ENCODE measurements around the gene SPARCL1. TPM values are rescaled to one million over a fixed set of nuclear protein-coding genes. Genes with fewer than 3 reads are reported as not detected.
A peak's percentile ranks its signal among the peaks of the same experiment; 100 is the strongest.

SPARCL1 gene
- polyA plus RNA-seq, 3 donors: not detected

DNA sequence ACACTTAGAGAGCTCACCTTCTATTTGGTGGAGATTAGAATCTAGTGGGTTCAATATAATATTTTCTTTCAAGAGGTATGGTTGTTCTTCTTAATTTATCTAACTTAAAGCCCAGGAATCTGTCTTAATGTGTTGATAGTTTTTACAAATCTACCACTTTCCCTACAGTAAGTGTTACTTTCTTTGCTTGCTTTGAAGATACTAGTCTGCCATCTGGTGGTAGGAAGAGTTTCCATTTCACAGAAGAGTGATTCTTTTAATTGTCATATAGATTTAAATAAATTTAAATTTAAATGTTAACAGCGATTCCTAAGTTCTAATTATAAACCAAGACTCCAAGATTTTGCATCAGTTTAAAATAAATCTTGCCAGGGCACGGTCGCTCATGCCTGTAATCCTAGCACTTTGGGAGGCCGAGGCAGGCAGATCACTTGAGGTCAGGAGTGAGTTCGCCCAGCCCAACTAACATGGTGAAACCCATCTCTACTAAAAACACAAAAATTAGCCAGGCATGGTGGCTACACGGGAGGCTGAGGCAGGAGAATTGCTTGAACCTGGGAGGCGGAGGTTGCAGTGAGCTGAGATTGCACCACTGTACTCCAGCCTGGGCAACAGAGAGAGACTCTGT is 63.3 kb downstream of the SPARCL1 start:
- Histone ChIP-seq H3K9ac (ENCODE audit: insufficient read depth, low read length, poor library complexity, severe bottlenecking) (no peak overlapping the region), H3K4me1 (ENCODE audit: control insufficient read depth in 1 of 2, insufficient read depth in 2 of 2, low read length in 2 of 2) (no peaks in the 10 kb centered on the region), H2AFZ (ENCODE audit: insufficient read depth, low read depth, low read length, poor library complexity, severe bottlenecking) (no peak overlapping the region), H3K79me2 (ENCODE audit: insufficient read depth, low read length) (no peaks in the 10 kb centered on the region), H3K9me3 (replicated peaks in 1 of 2; ENCODE audit: control insufficient read depth in 1 of 2, insufficient read depth in 1 of 2, low read length in 2 of 2) (no peaks in the 10 kb centered on the region), H3K27ac (ENCODE audit: low read depth in 1 of 2, low read length in 2 of 2) (no peak overlapping the region), H4K20me1 (ENCODE audit: insufficient read depth, low read length) (no peaks in the 10 kb centered on the region), H3K4me3 (replicated peaks in 1 of 3; ENCODE audit: low read depth in 2 of 3, low read length in 3 of 3) (no peak overlapping the region), H3K4me2 (replicated peaks; ENCODE audit: extremely low read depth, low read length, poor library complexity, severe bottlenecking) (no peak overlapping the region), H3K27me3 (ENCODE audit: control insufficient read depth in 2 of 2, insufficient read depth in 2 of 2, low read length in 2 of 2) (no peaks in the 10 kb centered on the region), H3K36me3 (replicated peaks in 1 of 2; ENCODE audit: control insufficient read depth in 1 of 2, insufficient read depth in 2 of 2, low read length in 2 of 2) (no peaks in the 10 kb centered on the region)
- Mint-ChIP-seq H3K27me3 (ENCODE audit: low read depth in 3 of 3) (peaks cover 0 to 2% (median 0%) of the 10 kb centered on the region in 3 donors), H3K4me3 (no peak overlapping the region), H3K4me1 (no peaks in the 10 kb centered on the region), H3K9me3 (no peaks in the 10 kb centered on the region), H3K27ac (no peak overlapping the region), H3K36me3 (no peaks in the 10 kb centered on the region)
- TF ChIP-seq, protein P1, sequence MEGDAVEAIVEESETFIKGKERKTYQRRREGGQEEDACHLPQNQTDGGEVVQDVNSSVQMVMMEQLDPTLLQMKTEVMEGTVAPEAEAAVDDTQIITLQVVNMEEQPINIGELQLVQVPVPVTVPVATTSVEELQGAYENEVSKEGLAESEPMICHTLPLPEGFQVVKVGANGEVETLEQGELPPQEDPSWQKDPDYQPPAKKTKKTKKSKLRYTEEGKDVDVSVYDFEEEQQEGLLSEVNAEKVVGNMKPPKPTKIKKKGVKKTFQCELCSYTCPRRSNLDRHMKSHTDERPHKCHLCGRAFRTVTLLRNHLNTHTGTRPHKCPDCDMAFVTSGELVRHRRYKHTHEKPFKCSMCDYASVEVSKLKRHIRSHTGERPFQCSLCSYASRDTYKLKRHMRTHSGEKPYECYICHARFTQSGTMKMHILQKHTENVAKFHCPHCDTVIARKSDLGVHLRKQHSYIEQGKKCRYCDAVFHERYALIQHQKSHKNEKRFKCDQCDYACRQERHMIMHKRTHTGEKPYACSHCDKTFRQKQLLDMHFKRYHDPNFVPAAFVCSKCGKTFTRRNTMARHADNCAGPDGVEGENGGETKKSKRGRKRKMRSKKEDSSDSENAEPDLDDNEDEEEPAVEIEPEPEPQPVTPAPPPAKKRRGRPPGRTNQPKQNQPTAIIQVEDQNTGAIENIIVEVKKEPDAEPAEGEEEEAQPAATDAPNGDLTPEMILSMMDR (IDR thresholded peaks at IDR 0.05): peak; percentile 76
- peak; percentile 15 to 36 (median 33) for DNase-seq
- intact Hi-C loops (cut with micrococcal nuclease): loop anchor here in 1 of 2 donors (5.0 kb wide), 1 partner anchor 94 kb away; no protein-coding TSS in a partner anchor
- WGBS (ENCODE audit: insufficient coverage): 100% methylated on average over 3 of the region's 7 CpGs

DNA sequence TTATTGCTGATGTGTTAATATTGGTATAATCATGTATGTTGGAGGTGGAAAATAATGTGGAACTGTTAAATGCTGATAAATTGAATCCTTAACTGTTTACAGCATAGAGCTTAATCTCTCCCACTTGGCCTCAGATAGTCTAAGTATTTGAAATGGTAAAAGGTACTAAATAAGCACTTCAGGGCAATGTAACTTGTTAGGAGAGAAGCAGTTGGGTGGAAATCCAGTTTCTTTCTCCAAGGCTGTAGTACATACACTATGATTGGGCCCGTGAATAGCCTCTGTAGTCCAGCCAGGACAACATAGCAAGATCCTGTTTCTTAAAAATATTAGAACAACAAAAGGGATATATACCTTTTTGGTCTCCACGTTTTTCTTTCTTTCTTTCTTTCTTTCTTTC is 67.1 kb downstream of the SPARCL1 start:
- TF ChIP-seq, protein P1 (IDR thresholded peaks at IDR 0.05): no peak
- no peaks in the 10 kb centered on the region for H3K9me3 ChIP-seq (replicated peaks in 1 of 2; ENCODE audit: control insufficient read depth in 1 of 2, insufficient read depth in 1 of 2, low read length in 2 of 2)
- H2AFZ ChIP-seq (ENCODE audit: insufficient read depth, low read depth, low read length, poor library complexity, severe bottlenecking): no peak overlapping the region
- H3K4me2 ChIP-seq (replicated peaks; ENCODE audit: extremely low read depth, low read length, poor library complexity, severe bottlenecking): no peak overlapping the region
- Mint-ChIP-seq H3K36me3 (peaks cover 17 to 18% of the 10 kb centered on the region in 2 donors), H3K4me1 (no peaks in the 10 kb centered on the region), H3K4me3 (no peak overlapping the region), H3K9me3 (peaks cover 0 to 2% (median 0%) of the 10 kb centered on the region in 7 donors), H3K27me3 (ENCODE audit: low read depth in 3 of 3) (peaks cover 0 to 2% (median 0%) of the 10 kb centered on the region in 3 donors), H3K27ac (no peak overlapping the region)
- H3K27me3 ChIP-seq (ENCODE audit: control insufficient read depth in 2 of 2, insufficient read depth in 2 of 2, low read length in 2 of 2): no peaks in the 10 kb centered on the region
- no peaks in the 10 kb centered on the region for H3K79me2 ChIP-seq (ENCODE audit: insufficient read depth, low read length)
- no peaks in the 10 kb centered on the region for H4K20me1 ChIP-seq (ENCODE audit: insufficient read depth, low read length)
- intact Hi-C loops (cut with micrococcal nuclease): loop anchor here in 1 of 2 donors (5.0 kb wide), 1 partner anchor 85 kb away; no protein-coding TSS in a partner anchor
- WGBS (ENCODE audit: insufficient coverage): no CpG with 5 or more reads among the region's 2 CpGs
- no peak overlapping the region for H3K4me3 ChIP-seq (replicated peaks in 1 of 3; ENCODE audit: low read depth in 2 of 3, low read length in 3 of 3)
- DNase-seq: no peak
- peaks cover 7 to 19% of the 10 kb centered on the region in 2 donors for H3K36me3 ChIP-seq (replicated peaks in 1 of 2; ENCODE audit: control insufficient read depth in 1 of 2, insufficient read depth in 2 of 2, low read length in 2 of 2)
- no peaks in the 10 kb centered on the region for H3K4me1 ChIP-seq (ENCODE audit: control insufficient read depth in 1 of 2, insufficient read depth in 2 of 2, low read length in 2 of 2)
- no peak overlapping the region for H3K9ac ChIP-seq (ENCODE audit: insufficient read depth, low read length, poor library complexity, severe bottlenecking)
- H3K27ac ChIP-seq (ENCODE audit: low read depth in 1 of 2, low read length in 2 of 2): no peak overlapping the region

Data from CD14-positive monocyte (primary cell).